Pancreas (tissue), 10 donors: ENCODE results near the gene ABR. TPM values are rescaled to one million over a fixed set of nuclear protein-coding genes. Genes with fewer than 3 reads are reported as not detected.

Experiments used
- ATAC-seq, 4 donors: fragments of 200-7000 bp; cut with Tn5 transposase; one replicate each; pipeline versions ENCODE4 v1.8.0 to v1.9.1; 2020; ENCODE audit warnings: mild to moderate bottlenecking in 4 of 4, moderate library complexity in 4 of 4
- DNase-seq, 6 donors: peaks; one replicate each; pipeline ENCODE4 v3.0.0-alpha.2; 2020
- FAIRE-seq: peaks from 2 replicates; lab custom pipeline; 2012; peaks lifted over from hg19 to GRCh38; lab: Jason Lieb, UNC
- H3K27ac ChIP-seq, 4 donors: fragments of 200-600 bp; sonication (generic); 1 replicate in 3 of 4; 2 replicates in 1 of 4; pipeline versions ENCODE4 v1.5.0 to v1.8.0; 2020
- H3K27me3 ChIP-seq, 4 donors: fragments of 200-600 bp; one replicate each; pipeline ENCODE4 v1.8.0; 2021
- H3K36me3 ChIP-seq, 3 donors: fragments of 200-600 bp; sonication (generic) in 1 of 3; one replicate each; pipeline versions ENCODE4 v1.5.0 to v1.8.0; 2020 to 2021
- H3K4me1 ChIP-seq, 3 donors: fragments of 200-600 bp; one replicate each; pipeline ENCODE4 v1.8.0; 2021
- H3K4me3 ChIP-seq, 4 donors: fragments of 200-600 bp; sonication (generic) in 2 of 4; one replicate each; pipeline versions ENCODE4 v1.5.0 to v1.8.0; 2020 to 2021
- H3K9me3 ChIP-seq, 4 donors: fragments of 200-600 bp; one replicate each; pipeline ENCODE4 v1.8.0; 2021
- CTCF ChIP-seq, 4 donors: fragments of 200-600 bp; sonication (generic) in 3 of 4; IDR thresholded peaks; one replicate each; pipeline versions ENCODE4 v1.5.0 to v1.8.0; 2021; ENCODE audit warnings: antibody characterized with exemption in 4 of 4
- WGBS, 2 donors: extraction: QIAGEN DNeasy Blood & Tissue Kit; methylation state at CpG; one replicate each; pipeline ENCODE4 v1.1.7; 2013; 5-methylcytosine and 5-hydroxymethylcytosine counted together
- intact Hi-C, 3 donors: fragments of 100-400 bp; cut with DNase I; formaldehyde crosslinking; loops; one replicate each; pipeline versions ENCODE4 v1.11.1 to v1.14.2; 2022
- polyA plus RNA-seq, 2 donors: library from polyadenylated mRNA; stranded (reverse); fragments of 200-250 nt; gene quantifications; one replicate each; pipeline ENCODE4 v1.2.3, GENCODE V29; 2013
- total RNA-seq, 6 donors: library from RNA; stranded (reverse); fragmentation: NEBNext Ultra II Directional in 4 of 6; extraction: Animal tissue kit (Norgen Biotek cat#: 25700) in 4 of 6; gene quantifications; one replicate each; pipeline versions ENCODE4 v1.2.1 to v1.2.4, GENCODE V29; 2021 to 2023
- donor health status: healthy with polysubstance abuse.
- donor health status: DM: no; HTN: no; CAD: no; lungs with moderate emphysema.
- donor health status: DM: no; HTN: no; CAD: no.
- donor health status: control.
- donor health status: control.
- donor health status: Bipolar disorder and iron deficiency.
- donor health status: DM: yes; HTN: yes; CAD: no.
- donor health status: DM: no; HTN: no; CAD: no.
- donor health status: DM: no; HTN: no; CAD: no.
- donor health status: DM: yes; HTN: yes; CAD: no.

ABR gene
- total and polyA plus RNA-seq, 8 donors, result 15.4 to 65.7 (median 28.4) TPM

DNA sequence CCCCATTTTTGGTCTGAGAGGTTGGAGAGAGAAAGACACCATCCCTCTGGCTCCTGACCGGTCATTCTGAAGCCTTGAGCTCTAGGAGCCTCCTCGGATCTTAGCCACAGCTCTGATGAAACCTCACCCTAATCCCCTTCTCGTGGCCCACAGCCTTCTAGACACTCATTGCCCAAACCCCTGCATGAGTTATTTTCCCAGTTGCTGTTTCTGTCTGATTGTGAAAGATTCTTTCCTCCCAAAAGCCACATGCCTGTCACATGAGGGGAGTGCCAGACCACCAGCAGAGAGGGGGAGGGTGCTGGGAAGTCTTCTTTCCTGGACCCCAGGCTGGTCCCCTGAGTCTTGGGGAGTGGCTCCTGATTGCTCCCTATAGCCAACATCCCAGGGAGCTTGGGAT is 17.6 kb upstream of the ABR start:
- no peak for TF ChIP-seq CTCF (IDR thresholded peaks at IDR 0.05)

DNA sequence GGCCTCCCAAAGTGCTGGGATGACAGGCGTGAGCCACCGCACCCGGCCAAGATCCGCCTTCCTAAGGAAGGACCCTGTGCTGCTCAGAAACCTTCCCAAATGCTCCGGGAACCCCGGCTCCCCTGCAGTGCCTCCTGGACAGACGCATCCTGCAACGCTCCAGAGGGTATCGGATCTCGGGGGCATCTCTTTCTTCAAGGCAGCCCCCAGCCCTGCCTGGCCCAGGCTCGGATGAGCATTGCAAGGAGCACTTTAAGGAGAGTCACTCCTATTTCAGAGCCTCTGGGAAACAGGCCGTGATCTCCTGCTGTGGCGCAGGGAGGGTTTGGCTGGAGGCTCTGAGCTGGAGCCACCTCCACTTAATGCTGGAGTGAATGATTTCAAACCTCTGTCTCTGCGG is 17.2 kb upstream of the ABR start:
- WGBS, 2 donors, result 78 to 79% methylated on average over 14 of the region's 14 CpGs
- DNase-seq, result no peak
- H3K4me3 ChIP-seq, result no peak overlapping the region
- H3K27me3 ChIP-seq, result no peaks in the 10 kb centered on the region
- no peak for FAIRE-seq
- no peak for TF ChIP-seq CTCF (IDR thresholded peaks at IDR 0.05)
- no peaks in the 10 kb centered on the region for H3K36me3 ChIP-seq
- ATAC-seq, result no peak
- intact Hi-C loops, result no loop called here
- H3K9me3 ChIP-seq, result no peaks in the 10 kb centered on the region
- H3K4me1 ChIP-seq, result no peaks in the 10 kb centered on the region
- peak overlapping the region in 1 of 4 donors; percentile 73 for H3K27ac ChIP-seq

More for the DNA sequence above, 17.6 kb upstream of the ABR start:
- FAIRE-seq (no peak), DNase-seq (peak in 2 of 6 donors; percentile 14 to 56), ATAC-seq (peak in 3 of 4 donors; percentile 50 to 70 (median 65))
- Histone ChIP-seq H3K4me3 (no peak overlapping the region), H3K4me1 (no peaks in the 10 kb centered on the region), H3K9me3 (no peaks in the 10 kb centered on the region), H3K27me3 (no peaks in the 10 kb centered on the region), H3K36me3 (no peaks in the 10 kb centered on the region), H3K27ac (peak overlapping the region in 3 of 4 donors; percentile 10 to 73 (median 63))
- WGBS, 2 donors, result 68 to 84% methylated on average over 3 of the region's 3 CpGs
- intact Hi-C loops, result no loop called here

DNA sequence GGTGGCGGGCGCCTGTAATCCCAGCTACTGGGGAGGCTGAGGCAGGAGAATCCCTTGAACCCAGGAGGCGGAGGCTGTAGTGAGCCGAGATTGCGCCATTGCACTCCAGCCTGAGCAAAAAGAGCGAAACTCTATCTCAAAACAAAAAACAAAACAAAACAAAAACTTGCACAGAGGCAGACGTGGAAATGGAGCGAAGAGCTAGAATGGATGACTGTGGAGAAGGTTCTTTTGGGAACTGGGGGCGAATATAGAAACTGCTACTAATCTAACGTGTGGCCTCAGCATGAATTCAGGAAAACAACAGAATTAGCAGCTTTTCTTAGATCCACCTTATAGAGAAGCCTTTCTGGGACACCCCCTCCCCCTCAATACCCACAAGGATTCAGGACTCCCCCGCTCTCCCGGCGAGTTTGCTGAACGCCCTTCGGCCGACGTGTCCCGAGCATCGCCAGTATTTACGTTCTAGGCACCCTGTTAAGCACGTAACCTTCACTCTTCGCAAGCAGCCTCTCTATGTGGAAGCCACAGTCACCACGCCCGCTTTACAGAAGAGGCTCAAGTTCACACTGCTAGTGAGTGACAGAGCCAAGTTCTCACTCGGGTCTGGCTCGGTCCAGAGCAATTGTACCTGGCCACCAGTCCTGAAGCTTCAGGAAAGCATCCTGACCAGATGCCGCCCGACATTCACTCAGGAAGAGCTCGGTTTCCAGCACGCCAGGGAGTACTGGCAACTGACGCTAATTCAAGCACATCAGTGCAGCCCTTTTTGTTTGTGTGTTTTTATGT is 13.3 kb upstream of the ABR start:
- no peak for TF ChIP-seq CTCF (IDR thresholded peaks at IDR 0.05)
- no peaks in the 10 kb centered on the region for H3K27me3 ChIP-seq
- H3K27ac ChIP-seq, result no peak overlapping the region
- FAIRE-seq, result no peak
- H3K36me3 ChIP-seq, result no peaks in the 10 kb centered on the region
- DNase-seq, result no peak
- H3K4me3 ChIP-seq, result no peak overlapping the region
- peaks cover 0 to 6% (median 5%) of the 10 kb centered on the region in 3 donors for H3K4me1 ChIP-seq
- H3K9me3 ChIP-seq, result no peaks in the 10 kb centered on the region
- 61 to 64% methylated on average over 31 of the region's 31 CpGs for WGBS, 2 donors
- no peak for ATAC-seq
- intact Hi-C loops, result no loop called here

DNA sequence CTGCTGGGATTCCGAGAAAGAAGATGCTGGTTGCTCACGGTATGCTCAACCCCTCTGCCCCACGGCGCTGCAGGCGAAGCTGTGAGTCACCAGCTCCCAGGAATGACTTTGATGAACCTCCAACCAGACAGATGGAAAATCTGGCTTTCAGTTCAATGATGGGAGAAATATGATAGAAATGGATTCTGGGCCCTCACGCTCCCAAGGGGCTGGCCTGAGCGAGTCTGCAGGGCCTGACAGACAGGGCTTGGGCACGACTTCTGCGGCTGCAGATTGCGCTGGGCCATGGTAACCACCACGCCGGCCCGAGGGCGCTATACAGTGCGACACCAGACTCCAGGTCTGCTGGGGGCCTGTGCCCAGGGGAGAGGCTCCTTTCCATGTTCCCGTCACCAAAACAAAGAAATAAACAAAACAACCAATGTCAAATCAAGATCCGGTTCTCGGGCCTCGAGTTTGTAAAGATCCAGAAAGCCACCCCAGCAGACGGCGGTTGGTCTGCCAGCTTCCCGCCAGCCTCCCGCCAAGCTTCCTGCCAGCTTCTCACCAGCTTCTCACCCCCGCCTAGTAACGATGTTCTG is 11.1 kb upstream of the ABR start:
- no peak overlapping the region for H3K27ac ChIP-seq
- peaks cover 0 to 6% (median 5%) of the 10 kb centered on the region in 3 donors for H3K4me1 ChIP-seq
- 80 to 87% methylated on average over 25 of the region's 25 CpGs for WGBS, 2 donors
- FAIRE-seq (no peak), ATAC-seq (no peak), DNase-seq (no peak)
- no peaks in the 10 kb centered on the region for H3K9me3 ChIP-seq
- no peaks in the 10 kb centered on the region for H3K27me3 ChIP-seq
- H3K4me3 ChIP-seq, result no peak overlapping the region
- no peak for TF ChIP-seq CTCF (IDR thresholded peaks at IDR 0.05)
- intact Hi-C loops, result no loop called here
- no peaks in the 10 kb centered on the region for H3K36me3 ChIP-seq
